ENCODE data around the gene FRAT1. TPM values are rescaled to one million over a fixed set of nuclear protein-coding genes. Genes with fewer than 3 reads are reported as not detected.

Gene FRAT1
- total RNA-seq, 1 experiment from 2014 or later = 1.7 TPM

GRCh38 chr10:97356918-97357317 lies 37.8 kb downstream of the FRAT1 start:
- H3K9me3 ChIP-seq (replicated peaks) = no peaks in the 10 kb centered on the region
- no peaks in the 10 kb centered on the region for H3K4me1 ChIP-seq (replicated peaks)
- H3K36me3 ChIP-seq = peaks cover 52% of the 10 kb centered on the region
- no peak for DNase-seq (ENCODE audit: low read depth in 1 of 2, low spot score in 2 of 2)
- no peaks in the 10 kb centered on the region for H3K27me3 ChIP-seq (replicated peaks)
- H3K4me3 ChIP-seq = no peak overlapping the region
- no peak overlapping the region for H3K27ac ChIP-seq

- Histone ChIP-seq H3K36me3 (peaks cover 53% of the 10 kb centered on the region), H3K27ac (no peak overlapping the region), H3K4me3 (no peak overlapping the region), H3K9me3 (replicated peaks) (no peaks in the 10 kb centered on the region), H3K4me1 (replicated peaks) (no peaks in the 10 kb centered on the region), H3K27me3 (replicated peaks) (no peaks in the 10 kb centered on the region)
- no peak for DNase-seq (ENCODE audit: low read depth in 1 of 2, low spot score in 2 of 2)
These were observed 39.3 kb downstream of the FRAT1 start for GRCh38 chr10:97358349-97358748.

- no peak for DNase-seq (ENCODE audit: low read depth in 1 of 2, low spot score in 2 of 2)
- Histone ChIP-seq H3K9me3 (replicated peaks) (no peaks in the 10 kb centered on the region), H3K27me3 (replicated peaks) (no peaks in the 10 kb centered on the region), H3K4me1 (replicated peaks) (no peaks in the 10 kb centered on the region), H3K4me3 (no peak overlapping the region), H3K27ac (no peak overlapping the region), H3K36me3 (peaks cover 55% of the 10 kb centered on the region)
These were observed 39.7 kb downstream of the FRAT1 start for GRCh38 chr10:97358781-97359180.

- no peak for DNase-seq (ENCODE audit: low read depth in 1 of 2, low spot score in 2 of 2)
- Histone ChIP-seq H3K36me3 (peaks cover 61% of the 10 kb centered on the region), H3K9me3 (replicated peaks) (no peaks in the 10 kb centered on the region), H3K4me1 (replicated peaks) (no peaks in the 10 kb centered on the region), H3K27ac (no peak overlapping the region), H3K27me3 (replicated peaks) (no peaks in the 10 kb centered on the region), H3K4me3 (no peak overlapping the region)
These were observed 41.9 kb downstream of the FRAT1 start for GRCh38 chr10:97360705-97361536.

- H3K9me3 ChIP-seq (replicated peaks) = no peaks in the 10 kb centered on the region
- no peak overlapping the region for H3K4me3 ChIP-seq
- H3K27me3 ChIP-seq (replicated peaks) = no peaks in the 10 kb centered on the region
- no peak for DNase-seq (ENCODE audit: low read depth in 1 of 2, low spot score in 2 of 2)
- no peaks in the 10 kb centered on the region for H3K4me1 ChIP-seq (replicated peaks)
- no peak overlapping the region for H3K27ac ChIP-seq
- H3K36me3 ChIP-seq = peaks cover 59% of the 10 kb centered on the region
These were observed 42.4 kb downstream of the FRAT1 start for GRCh38 chr10:97361537-97361901.

GRCh38 chr10:97362310-97363033 lies 43.4 kb downstream of the FRAT1 start:
- Histone ChIP-seq H3K9me3 (replicated peaks) (no peaks in the 10 kb centered on the region), H3K4me3 (no peak overlapping the region), H3K27ac (no peak overlapping the region), H3K27me3 (replicated peaks) (no peaks in the 10 kb centered on the region), H3K36me3 (peaks cover 57% of the 10 kb centered on the region), H3K4me1 (replicated peaks) (no peaks in the 10 kb centered on the region)
- no peak for DNase-seq (ENCODE audit: low read depth in 1 of 2, low spot score in 2 of 2)

GRCh38 chr10:97363071-97363470 lies 44.0 kb downstream of the FRAT1 start:
- no peaks in the 10 kb centered on the region for H3K9me3 ChIP-seq (replicated peaks)
- DNase-seq (ENCODE audit: low read depth in 1 of 2, low spot score in 2 of 2) = no peak
- H3K4me1 ChIP-seq (replicated peaks) = no peaks in the 10 kb centered on the region
- no peaks in the 10 kb centered on the region for H3K27me3 ChIP-seq (replicated peaks)
- H3K4me3 ChIP-seq = no peak overlapping the region
- peaks cover 53% of the 10 kb centered on the region for H3K36me3 ChIP-seq
- H3K27ac ChIP-seq = no peak overlapping the region

- no peak overlapping the region for H3K4me3 ChIP-seq
- DNase-seq (ENCODE audit: low read depth in 1 of 2, low spot score in 2 of 2) = no peak
- H3K36me3 ChIP-seq = peaks cover 62% of the 10 kb centered on the region
- no peaks in the 10 kb centered on the region for H3K27me3 ChIP-seq (replicated peaks)
- no peaks in the 10 kb centered on the region for H3K4me1 ChIP-seq (replicated peaks)
- no peak overlapping the region for H3K27ac ChIP-seq
- no peaks in the 10 kb centered on the region for H3K9me3 ChIP-seq (replicated peaks)
These were observed 46.8 kb downstream of the FRAT1 start for GRCh38 chr10:97365761-97366351.

GRCh38 chr10:97366572-97366971 lies 47.5 kb downstream of the FRAT1 start:
- no peaks in the 10 kb centered on the region for H3K27me3 ChIP-seq (replicated peaks)
- no peak for DNase-seq (ENCODE audit: low read depth in 1 of 2, low spot score in 2 of 2)
- no peak overlapping the region for H3K4me3 ChIP-seq
- H3K9me3 ChIP-seq (replicated peaks) = no peaks in the 10 kb centered on the region
- H3K4me1 ChIP-seq (replicated peaks) = no peaks in the 10 kb centered on the region
- H3K36me3 ChIP-seq = peaks cover 69% of the 10 kb centered on the region
- H3K27ac ChIP-seq = no peak overlapping the region

- Histone ChIP-seq H3K27me3 (replicated peaks) (no peaks in the 10 kb centered on the region), H3K4me3 (no peak overlapping the region), H3K9me3 (replicated peaks) (no peaks in the 10 kb centered on the region), H3K36me3 (peaks cover 74% of the 10 kb centered on the region), H3K4me1 (replicated peaks) (no peaks in the 10 kb centered on the region), H3K27ac (no peak overlapping the region)
- DNase-seq (ENCODE audit: low read depth in 1 of 2, low spot score in 2 of 2) = no peak
These were observed 48.1 kb downstream of the FRAT1 start for GRCh38 chr10:97367126-97367649.

Other genes starting within 250 kb of the FRAT1 start
- gene SLIT1, start 133.3 kb upstream of the FRAT1 start, total RNA-seq (2014; rRNA removed; shearing (Covaris generic)) = not detected in 2 replicates
- 18.5 and 20.6 TPM in 2 replicates for gene ARHGAP19, start 26.6 kb upstream of the FRAT1 start, total RNA-seq (2014; rRNA removed; shearing (Covaris generic))
- gene FRAT2, start 15.5 kb downstream of the FRAT1 start, total RNA-seq (2014; rRNA removed; shearing (Covaris generic)) = 6.4 and 6.9 TPM in 2 replicates
- 25.1 and 26.4 TPM in 2 replicates for gene RRP12, start 82.1 kb downstream of the FRAT1 start, total RNA-seq (2014; rRNA removed; shearing (Covaris generic))
- 475 and 591 TPM in 2 replicates for gene PGAM1, start 106.9 kb downstream of the FRAT1 start, total RNA-seq (2014; rRNA removed; shearing (Covaris generic))
- gene EXOSC1, start 126.7 kb downstream of the FRAT1 start, total RNA-seq (2014; rRNA removed; shearing (Covaris generic)) = 59.1 and 60.1 TPM in 2 replicates
- 50.1 and 57.7 TPM in 2 replicates for gene ZDHHC16, start 126.9 kb downstream of the FRAT1 start, total RNA-seq (2014; rRNA removed; shearing (Covaris generic))
- gene MMS19, start 179.2 kb downstream of the FRAT1 start, total RNA-seq (2014; rRNA removed; shearing (Covaris generic)) = 60.5 and 71.3 TPM in 2 replicates
- gene UBTD1, start 179.7 kb downstream of the FRAT1 start, total RNA-seq (2014; rRNA removed; shearing (Covaris generic)) = 14.8 and 15.8 TPM in 2 replicates

Data from SJSA1 (cell line).